ENCODE data around the gene TGM5. TPM values are rescaled to one million over a fixed set of nuclear protein-coding genes. Genes with fewer than 3 reads are reported as not detected.
"Not testable (repeated sequence)": the region's sequence is repeated elsewhere in the genome, so short reads cannot be mapped to it uniquely, and the experiment has no call there.

The TGM5 gene
- total RNA-seq, 1 donor from 2014 or later: not detected

DNA sequence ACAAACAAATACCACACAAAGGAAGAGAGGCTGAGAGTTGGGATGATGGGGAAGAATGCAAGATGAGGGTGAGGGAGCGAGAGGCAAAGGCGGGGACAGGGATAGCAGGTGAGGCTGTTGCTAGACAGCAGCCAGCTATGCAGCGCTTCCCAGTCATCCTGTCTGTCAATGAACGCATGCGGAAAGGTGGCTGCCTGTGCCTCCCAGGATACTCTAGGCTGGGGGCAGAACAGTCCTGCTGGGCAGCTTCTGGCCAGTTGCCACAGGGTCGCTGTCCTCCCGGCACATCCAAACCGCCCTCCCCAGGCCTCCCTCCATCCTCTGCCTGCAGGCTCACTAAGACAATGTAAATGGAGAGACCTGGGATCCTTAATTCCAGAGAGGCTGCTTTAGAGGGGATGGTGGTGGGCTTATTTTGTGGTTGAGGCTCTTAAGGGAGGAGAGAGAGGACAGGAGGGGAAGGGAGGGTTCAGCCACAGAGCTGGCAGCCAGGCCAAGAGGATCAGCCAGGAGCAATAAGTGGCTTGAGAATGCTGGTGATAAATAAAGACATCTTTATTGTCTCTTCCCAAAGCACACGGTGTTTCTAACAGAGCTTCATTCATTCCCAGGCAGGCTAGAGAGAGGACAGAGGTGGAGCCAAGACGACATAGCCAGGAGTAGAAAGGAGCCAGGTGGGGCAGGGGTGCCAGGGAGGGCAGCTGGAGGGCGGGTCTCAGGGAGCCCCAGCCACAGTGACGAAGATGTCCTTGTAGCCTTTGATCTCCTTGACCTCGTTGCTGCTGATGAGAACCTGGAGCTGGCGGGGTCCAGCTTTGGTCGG lies 9.2 kb upstream of the TGM5 start:
- Histone ChIP-seq H3K4me3 (no peak overlapping the region), H3K27me3 (ENCODE audit: low read depth) (peaks cover 31% of the 10 kb centered on the region), H3K4me1 (peaks cover 9% of the 10 kb centered on the region), H3K27ac (replicated peaks) (no peak overlapping the region), H3K36me3 (no peaks in the 10 kb centered on the region), H3K9me3 (replicated peaks) (peaks cover 13% of the 10 kb centered on the region)
- TF ChIP-seq, protein P1, sequence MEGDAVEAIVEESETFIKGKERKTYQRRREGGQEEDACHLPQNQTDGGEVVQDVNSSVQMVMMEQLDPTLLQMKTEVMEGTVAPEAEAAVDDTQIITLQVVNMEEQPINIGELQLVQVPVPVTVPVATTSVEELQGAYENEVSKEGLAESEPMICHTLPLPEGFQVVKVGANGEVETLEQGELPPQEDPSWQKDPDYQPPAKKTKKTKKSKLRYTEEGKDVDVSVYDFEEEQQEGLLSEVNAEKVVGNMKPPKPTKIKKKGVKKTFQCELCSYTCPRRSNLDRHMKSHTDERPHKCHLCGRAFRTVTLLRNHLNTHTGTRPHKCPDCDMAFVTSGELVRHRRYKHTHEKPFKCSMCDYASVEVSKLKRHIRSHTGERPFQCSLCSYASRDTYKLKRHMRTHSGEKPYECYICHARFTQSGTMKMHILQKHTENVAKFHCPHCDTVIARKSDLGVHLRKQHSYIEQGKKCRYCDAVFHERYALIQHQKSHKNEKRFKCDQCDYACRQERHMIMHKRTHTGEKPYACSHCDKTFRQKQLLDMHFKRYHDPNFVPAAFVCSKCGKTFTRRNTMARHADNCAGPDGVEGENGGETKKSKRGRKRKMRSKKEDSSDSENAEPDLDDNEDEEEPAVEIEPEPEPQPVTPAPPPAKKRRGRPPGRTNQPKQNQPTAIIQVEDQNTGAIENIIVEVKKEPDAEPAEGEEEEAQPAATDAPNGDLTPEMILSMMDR (IDR thresholded peaks at IDR 0.05; ENCODE audit: borderline replicate concordance): no peak
- intact Hi-C loops (cut with micrococcal nuclease): no loop called here
- DNase-seq: no peak

DNA sequence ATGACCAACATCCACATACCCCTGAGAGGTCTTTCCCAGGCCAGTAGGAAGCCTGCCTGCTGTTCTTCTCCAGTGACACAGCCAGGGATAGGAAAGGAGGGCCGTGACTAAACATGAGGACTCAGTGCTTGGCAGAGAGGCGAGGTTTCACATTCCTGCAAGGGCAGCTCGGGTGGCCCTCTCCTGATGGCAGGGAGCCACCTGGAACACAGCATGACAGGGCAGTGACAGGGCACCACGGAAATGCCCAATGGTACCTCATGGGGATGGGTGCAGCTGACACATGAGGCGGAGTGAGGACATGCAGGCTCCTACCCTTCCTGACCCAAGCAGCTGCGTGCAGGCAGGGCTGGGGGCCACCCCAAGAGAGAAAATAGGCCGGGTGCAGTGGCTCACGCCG lies 7.4 kb upstream of the TGM5 start:
- Histone ChIP-seq H3K36me3 (no peaks in the 10 kb centered on the region), H3K27ac (replicated peaks) (peak overlapping the region; percentile 73), H3K9me3 (replicated peaks) (peaks cover 13% of the 10 kb centered on the region), H3K4me1 (peaks cover 9% of the 10 kb centered on the region), H3K4me3 (no peak overlapping the region), H3K27me3 (ENCODE audit: low read depth) (peaks cover 38% of the 10 kb centered on the region)
- peak; percentile 80 for DNase-seq
- TF ChIP-seq, protein P1 (IDR thresholded peaks at IDR 0.05; ENCODE audit: borderline replicate concordance): no peak
- intact Hi-C loops (cut with micrococcal nuclease): no loop called here

DNA sequence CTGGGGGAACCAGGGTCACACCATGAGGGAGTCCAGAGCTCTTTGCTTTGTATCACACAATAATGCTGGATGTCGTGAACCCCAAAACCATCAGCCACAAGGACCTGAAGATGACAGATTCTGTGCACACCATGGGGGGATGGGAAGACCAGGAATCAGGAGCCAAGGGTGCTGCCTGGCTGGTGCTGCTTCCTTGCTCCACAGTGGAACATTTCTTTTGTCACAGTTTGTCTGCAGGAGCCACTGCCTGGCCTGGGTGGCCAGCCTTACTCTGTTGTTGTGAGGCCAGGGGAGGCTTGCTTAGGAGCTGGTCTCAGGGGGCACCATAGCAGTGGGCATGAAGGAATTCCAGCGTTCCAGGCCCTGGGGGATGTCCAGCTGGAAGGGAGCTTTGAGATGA lies 6.5 kb upstream of the TGM5 start:
- intact Hi-C loops (cut with micrococcal nuclease): no loop called here
- TF ChIP-seq, protein P1 (IDR thresholded peaks at IDR 0.05; ENCODE audit: borderline replicate concordance): no peak
- H3K9me3 ChIP-seq (replicated peaks): peaks cover 13% of the 10 kb centered on the region
- H3K27me3 ChIP-seq (ENCODE audit: low read depth): peaks cover 45% of the 10 kb centered on the region
- no peak for DNase-seq
- H3K36me3 ChIP-seq: no peaks in the 10 kb centered on the region
- peaks cover 9% of the 10 kb centered on the region for H3K4me1 ChIP-seq
- peak overlapping the region; percentile 73 for H3K27ac ChIP-seq (replicated peaks)
- H3K4me3 ChIP-seq: no peak overlapping the region

DNA sequence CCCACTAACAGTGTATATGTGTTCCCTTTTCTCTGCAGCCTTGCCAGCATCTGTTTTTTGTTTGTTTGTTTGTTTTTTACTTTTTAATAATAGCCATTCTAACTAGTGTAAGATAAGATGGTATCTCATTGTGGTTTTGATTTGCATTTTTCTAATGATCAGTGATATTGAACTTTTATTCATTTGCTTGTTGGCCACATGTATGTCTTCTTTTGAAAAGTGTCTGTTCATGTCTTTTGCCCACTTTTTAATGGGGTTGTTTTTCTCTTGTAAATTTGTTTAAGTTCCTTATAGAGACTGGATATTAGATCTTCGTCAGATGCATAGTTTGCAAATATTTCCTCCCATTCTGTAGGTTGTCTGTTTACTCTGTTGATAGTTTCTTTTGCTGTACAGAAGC lies 5.2 kb upstream of the TGM5 start:
- H3K4me3 ChIP-seq; DNase-seq; intact Hi-C loops (cut with micrococcal nuclease); H3K36me3 ChIP-seq; H3K27ac ChIP-seq (replicated peaks); H3K4me1 ChIP-seq: not testable (repeated sequence)
- H3K9me3 ChIP-seq (replicated peaks): peaks cover 13% of the 10 kb centered on the region
- peaks cover 45% of the 10 kb centered on the region for H3K27me3 ChIP-seq (ENCODE audit: low read depth)

DNA sequence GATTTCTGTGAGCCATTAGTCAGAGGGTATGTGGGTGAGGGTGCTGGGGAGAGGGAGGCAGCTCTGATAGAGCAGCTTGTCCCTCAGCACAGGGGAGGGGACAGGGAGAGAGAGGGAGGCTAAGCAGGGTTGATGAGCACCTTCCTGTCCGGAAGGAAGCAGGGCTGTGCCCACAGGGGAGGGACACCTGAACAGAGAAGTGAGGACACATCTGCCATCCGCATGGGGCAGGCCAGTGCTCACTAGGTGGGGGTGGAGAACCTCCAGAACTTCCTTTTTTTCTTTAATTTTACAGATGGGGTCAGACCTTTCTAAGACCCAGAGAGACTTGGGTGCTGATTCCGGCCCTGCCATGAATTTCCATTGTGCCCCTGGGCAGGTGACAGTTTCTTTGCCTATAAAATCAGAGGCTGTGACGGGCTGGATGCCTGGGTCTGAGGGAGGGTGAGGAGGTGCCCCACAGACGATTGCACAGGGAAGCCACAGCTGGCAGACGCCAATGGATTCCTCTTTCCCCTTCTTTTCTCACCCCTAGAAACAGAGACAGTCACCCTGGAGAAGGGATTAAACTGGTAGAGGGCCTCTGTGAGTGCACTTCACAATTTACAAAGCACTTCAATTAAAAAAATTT lies 4.1 kb upstream of the TGM5 start:
- H3K4me3 ChIP-seq: no peak overlapping the region
- H3K4me1 ChIP-seq: peaks cover 9% of the 10 kb centered on the region
- peaks cover 37% of the 10 kb centered on the region for H3K27me3 ChIP-seq (ENCODE audit: low read depth)
- TF ChIP-seq, protein P1 (IDR thresholded peaks at IDR 0.05; ENCODE audit: borderline replicate concordance): no peak
- peaks cover 13% of the 10 kb centered on the region for H3K9me3 ChIP-seq (replicated peaks)
- no peaks in the 10 kb centered on the region for H3K36me3 ChIP-seq
- intact Hi-C loops (cut with micrococcal nuclease): no loop called here
- no peak overlapping the region for H3K27ac ChIP-seq (replicated peaks)
- no peak for DNase-seq

DNA sequence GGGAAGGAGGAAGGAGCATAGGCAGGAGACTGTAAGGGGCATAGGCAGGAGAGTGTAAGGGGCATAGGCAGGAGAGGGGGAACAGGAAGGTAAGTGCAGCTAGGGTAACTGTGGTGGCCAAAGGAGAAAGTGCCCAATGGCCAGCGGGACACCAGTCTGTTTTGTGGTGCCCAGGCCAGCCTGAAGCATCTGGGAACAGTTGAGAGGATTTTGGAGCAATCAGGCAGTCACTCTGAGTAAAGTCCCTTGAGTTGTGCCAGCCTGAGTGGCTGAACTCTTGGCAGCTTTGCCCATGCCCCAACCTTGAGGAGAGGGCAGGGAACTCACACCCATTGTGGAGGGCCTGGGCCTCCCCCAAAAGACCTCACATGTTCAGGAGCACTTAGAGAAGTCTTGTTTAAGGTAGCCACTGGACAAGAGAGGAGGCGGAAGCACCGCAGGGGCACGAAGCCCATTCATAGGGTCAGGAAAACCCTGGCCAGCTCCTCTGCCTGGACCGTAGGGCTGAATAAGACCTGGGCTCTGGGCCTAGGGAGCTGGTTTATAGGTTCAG lies 3.5 kb upstream of the TGM5 start:
- H3K27ac ChIP-seq (replicated peaks): no peak overlapping the region
- intact Hi-C loops (cut with micrococcal nuclease): no loop called here
- peaks cover 9% of the 10 kb centered on the region for H3K4me1 ChIP-seq
- H3K36me3 ChIP-seq: no peaks in the 10 kb centered on the region
- DNase-seq: no peak
- TF ChIP-seq, protein P1 (IDR thresholded peaks at IDR 0.05; ENCODE audit: borderline replicate concordance): no peak
- peaks cover 13% of the 10 kb centered on the region for H3K9me3 ChIP-seq (replicated peaks)
- peaks cover 34% of the 10 kb centered on the region for H3K27me3 ChIP-seq (ENCODE audit: low read depth)
- no peak overlapping the region for H3K4me3 ChIP-seq
